ENCODE data around the gene GALM.
"Not testable (repeated sequence)": the region's sequence is repeated elsewhere in the genome, so short reads cannot be mapped to it uniquely, and the experiment has no call there.

The GALM gene

GRCh38 chr2:38665854-38666555 lies at the start of gene GALM:
TSS of gene GALM (plus strand) at chr2:38666114. CDS start at chr2:38666162, 48 bp downstream.
- peak; percentile 62 to 79 for DNase-seq

GRCh38 chr2:38617301-38617700 lies 48.6 kb upstream of the GALM start:
- DNase-seq = no peak

- no peak for DNase-seq
Observed at GRCh38 chr2:38619458-38620164, 46.3 kb upstream of the GALM start.

- DNase-seq = no peak
Observed at GRCh38 chr2:38620282-38620977, 45.5 kb upstream of the GALM start.

GRCh38 chr2:38621018-38621417 lies 44.9 kb upstream of the GALM start:
- no peak for DNase-seq

GRCh38 chr2:38622210-38622609 lies 43.7 kb upstream of the GALM start:
- DNase-seq = no peak

- DNase-seq = no peak
Observed at GRCh38 chr2:38626326-38627035, 39.4 kb upstream of the GALM start.

GRCh38 chr2:38627391-38627790 lies 38.5 kb upstream of the GALM start:
- no peak for DNase-seq

GRCh38 chr2:38629684-38630083 lies 36.2 kb upstream of the GALM start:
- no peak for DNase-seq

- DNase-seq = no peak
Observed at GRCh38 chr2:38631976-38632375, 33.9 kb upstream of the GALM start.

GRCh38 chr2:38632980-38633379 lies 32.9 kb upstream of the GALM start:
- DNase-seq = no peak

GRCh38 chr2:38633895-38634294 lies 32.0 kb upstream of the GALM start:
- no peak for DNase-seq

GRCh38 chr2:38634684-38635083 lies 31.2 kb upstream of the GALM start:
- DNase-seq = no peak

GRCh38 chr2:38635139-38635538 lies 30.8 kb upstream of the GALM start:
- DNase-seq = no peak

GRCh38 chr2:38636069-38636468 lies 29.8 kb upstream of the GALM start:
- no peak for DNase-seq

- not testable (repeated sequence) for DNase-seq
Observed at GRCh38 chr2:38642373-38643017, 23.4 kb upstream of the GALM start.

GRCh38 chr2:38643021-38643671 lies 22.8 kb upstream of the GALM start:
- DNase-seq = no peak

GRCh38 chr2:38643683-38644511 lies 22.0 kb upstream of the GALM start:
- DNase-seq = not testable (repeated sequence)

- DNase-seq = no peak
Observed at GRCh38 chr2:38648107-38648761, 17.7 kb upstream of the GALM start.

- no peak for DNase-seq
Observed at GRCh38 chr2:38649176-38649728, 16.7 kb upstream of the GALM start.

Data from NCI-H524 (cell line).